ENCODE results near the gene ZNF747.

Gene ZNF747

GRCh38 chr16:30515275-30515674, 19.4 kb downstream of the ZNF747 start:
- no peak for DNase-seq (ENCODE audit: low spot score)

- no peak for DNase-seq (ENCODE audit: low spot score)
Measured at GRCh38 chr16:30511509-30511908, 23.1 kb downstream of the ZNF747 start.

- DNase-seq (ENCODE audit: low spot score): no peak
Measured at GRCh38 chr16:30510376-30510938, 24.2 kb downstream of the ZNF747 start.

- no peak for DNase-seq (ENCODE audit: low spot score)
Measured at GRCh38 chr16:30509081-30509765, 25.4 kb downstream of the ZNF747 start.

- DNase-seq (ENCODE audit: low spot score): no peak
Measured at GRCh38 chr16:30503403-30504296, 31.0 kb downstream of the ZNF747 start.

GRCh38 chr16:30499284-30499683, 35.4 kb downstream of the ZNF747 start:
- DNase-seq (ENCODE audit: low spot score): no peak

GRCh38 chr16:30494709-30495108, 39.9 kb downstream of the ZNF747 start:
- no peak for DNase-seq (ENCODE audit: low spot score)

- no peak for DNase-seq (ENCODE audit: low spot score)
Measured at GRCh38 chr16:30493941-30494488, 40.6 kb downstream of the ZNF747 start.

GRCh38 chr16:30491744-30492308, 42.8 kb downstream of the ZNF747 start:
- DNase-seq (ENCODE audit: low spot score): no peak

- no peak for DNase-seq (ENCODE audit: low spot score)
Measured at GRCh38 chr16:30491229-30491628, 43.4 kb downstream of the ZNF747 start.

GRCh38 chr16:30490210-30490609, 44.4 kb downstream of the ZNF747 start:
- no peak for DNase-seq (ENCODE audit: low spot score)

GRCh38 chr16:30488764-30489605, 45.7 kb downstream of the ZNF747 start:
- no peak for DNase-seq (ENCODE audit: low spot score)

- no peak for DNase-seq (ENCODE audit: low spot score)
Measured at GRCh38 chr16:30485818-30486436, 48.7 kb downstream of the ZNF747 start.

- DNase-seq (ENCODE audit: low spot score): no peak
Measured at GRCh38 chr16:30484887-30485286, 49.8 kb downstream of the ZNF747 start.

GRCh38 chr16:30482366-30482765, 52.3 kb downstream of the ZNF747 start:
- DNase-seq (ENCODE audit: low spot score): no peak

GRCh38 chr16:30481381-30481780, 53.3 kb downstream of the ZNF747 start:
- DNase-seq (ENCODE audit: low spot score): no peak
